ENCODE measurements around the gene ZCCHC14. TPM values are rescaled to one million over a fixed set of nuclear protein-coding genes. Genes with fewer than 3 reads are reported as not detected.
A peak's percentile ranks its signal among the peaks of the same experiment; 100 is the strongest.

ZCCHC14 gene
- total RNA-seq, 2 donors from 2014 or later: 33.0 to 45.6 TPM

DNA sequence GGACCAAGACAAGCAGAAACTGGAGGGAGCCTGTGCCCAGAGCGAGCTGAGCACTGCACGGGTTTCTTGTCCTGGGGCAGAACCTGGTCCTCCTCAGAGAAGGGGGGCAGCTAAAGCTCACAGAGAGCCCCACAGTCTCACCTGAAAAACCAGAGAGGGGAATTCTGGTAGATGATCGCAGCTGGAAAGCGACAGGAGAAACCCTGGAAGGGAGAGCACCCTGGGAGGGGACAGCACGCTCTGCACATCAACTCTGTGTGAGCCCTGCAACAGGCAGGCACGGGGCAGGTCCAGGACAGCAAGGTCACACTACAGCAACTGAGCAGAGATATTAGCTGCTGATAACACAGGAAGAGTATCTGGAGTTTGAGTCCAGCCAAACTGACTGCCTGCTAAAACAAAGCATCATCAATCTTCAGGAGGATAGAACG lies 18.2 kb downstream of the ZCCHC14 start:
- no peak overlapping the region for H3K4me3 ChIP-seq
- no peak overlapping the region for H3K27ac ChIP-seq
- DNase-seq (ENCODE audit: low spot score): no peak
- no peaks in the 10 kb centered on the region for H3K27me3 ChIP-seq (replicated peaks; ENCODE audit: insufficient read depth)
- no peaks in the 10 kb centered on the region for H3K36me3 ChIP-seq
- TF ChIP-seq, protein P1, sequence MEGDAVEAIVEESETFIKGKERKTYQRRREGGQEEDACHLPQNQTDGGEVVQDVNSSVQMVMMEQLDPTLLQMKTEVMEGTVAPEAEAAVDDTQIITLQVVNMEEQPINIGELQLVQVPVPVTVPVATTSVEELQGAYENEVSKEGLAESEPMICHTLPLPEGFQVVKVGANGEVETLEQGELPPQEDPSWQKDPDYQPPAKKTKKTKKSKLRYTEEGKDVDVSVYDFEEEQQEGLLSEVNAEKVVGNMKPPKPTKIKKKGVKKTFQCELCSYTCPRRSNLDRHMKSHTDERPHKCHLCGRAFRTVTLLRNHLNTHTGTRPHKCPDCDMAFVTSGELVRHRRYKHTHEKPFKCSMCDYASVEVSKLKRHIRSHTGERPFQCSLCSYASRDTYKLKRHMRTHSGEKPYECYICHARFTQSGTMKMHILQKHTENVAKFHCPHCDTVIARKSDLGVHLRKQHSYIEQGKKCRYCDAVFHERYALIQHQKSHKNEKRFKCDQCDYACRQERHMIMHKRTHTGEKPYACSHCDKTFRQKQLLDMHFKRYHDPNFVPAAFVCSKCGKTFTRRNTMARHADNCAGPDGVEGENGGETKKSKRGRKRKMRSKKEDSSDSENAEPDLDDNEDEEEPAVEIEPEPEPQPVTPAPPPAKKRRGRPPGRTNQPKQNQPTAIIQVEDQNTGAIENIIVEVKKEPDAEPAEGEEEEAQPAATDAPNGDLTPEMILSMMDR (IDR thresholded peaks at IDR 0.05): no peak
- no peak for ATAC-seq (ENCODE audit: insufficient number of reproducible peaks, low FRiP score, low read depth)
- no peaks in the 10 kb centered on the region for H3K9me3 ChIP-seq
- H3K4me1 ChIP-seq (ENCODE audit: control insufficient read depth in 1 of 2, low read depth in 2 of 2): peaks cover 21 to 68% of the 10 kb centered on the region in 2 donors

DNA sequence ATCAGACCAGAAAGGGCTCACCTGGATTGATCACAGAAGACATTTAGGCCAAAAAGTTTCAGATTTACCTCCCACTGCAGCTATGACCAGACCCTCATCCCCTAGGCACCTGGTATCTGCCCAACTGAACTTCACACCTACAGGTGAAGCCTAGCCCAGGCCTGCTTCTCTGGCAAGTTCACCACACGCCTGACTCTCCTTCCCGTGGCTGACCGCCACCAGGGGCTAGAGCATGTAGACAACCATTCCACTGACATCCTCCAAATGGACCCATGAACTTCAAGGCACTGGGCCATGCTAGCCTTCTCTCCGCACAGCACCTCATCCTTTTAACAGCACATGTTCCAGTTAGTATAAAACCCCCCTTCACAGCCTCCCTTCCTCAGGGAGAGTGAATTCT lies 18.8 kb downstream of the ZCCHC14 start:
- peaks cover 21 to 71% of the 10 kb centered on the region in 2 donors for H3K4me1 ChIP-seq (ENCODE audit: control insufficient read depth in 1 of 2, low read depth in 2 of 2)
- TF ChIP-seq, protein P1 (IDR thresholded peaks at IDR 0.05): no peak
- H3K36me3 ChIP-seq: no peaks in the 10 kb centered on the region
- ATAC-seq (ENCODE audit: insufficient number of reproducible peaks, low FRiP score, low read depth): no peak
- no peak overlapping the region for H3K4me3 ChIP-seq
- no peaks in the 10 kb centered on the region for H3K27me3 ChIP-seq (replicated peaks; ENCODE audit: insufficient read depth)
- H3K27ac ChIP-seq: no peak overlapping the region
- no peak for DNase-seq (ENCODE audit: low spot score)
- H3K9me3 ChIP-seq: no peaks in the 10 kb centered on the region

DNA sequence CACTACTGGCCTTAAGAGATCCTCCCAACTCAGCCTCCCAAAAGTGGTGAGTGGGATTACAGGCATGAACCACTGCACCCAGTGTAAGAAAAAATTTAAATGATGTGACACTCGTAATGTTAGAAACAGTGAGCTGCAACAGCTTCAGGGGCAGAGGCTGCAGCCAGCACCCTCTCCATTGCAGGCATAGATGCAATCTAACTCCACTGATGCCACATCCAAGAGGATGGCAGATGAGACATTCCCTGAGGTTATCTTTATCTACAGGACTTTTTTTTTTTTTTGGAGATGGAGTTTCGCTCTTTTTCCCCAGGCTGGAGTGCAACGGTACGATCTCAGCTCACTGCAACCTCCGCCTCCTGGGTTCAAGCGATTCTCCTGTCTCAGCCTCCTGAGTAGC lies 19.9 kb downstream of the ZCCHC14 start:
- ATAC-seq (ENCODE audit: insufficient number of reproducible peaks, low FRiP score, low read depth) (no peak), DNase-seq (ENCODE audit: low spot score) (no peak)
- TF ChIP-seq, protein P1 (IDR thresholded peaks at IDR 0.05): no peak
- no peak overlapping the region for H3K27ac ChIP-seq
- no peaks in the 10 kb centered on the region for H3K9me3 ChIP-seq
- no peaks in the 10 kb centered on the region for H3K36me3 ChIP-seq
- no peak overlapping the region for H3K4me3 ChIP-seq
- H3K4me1 ChIP-seq (ENCODE audit: control insufficient read depth in 1 of 2, low read depth in 2 of 2): peaks cover 21 to 69% of the 10 kb centered on the region in 2 donors
- no peaks in the 10 kb centered on the region for H3K27me3 ChIP-seq (replicated peaks; ENCODE audit: insufficient read depth)

DNA sequence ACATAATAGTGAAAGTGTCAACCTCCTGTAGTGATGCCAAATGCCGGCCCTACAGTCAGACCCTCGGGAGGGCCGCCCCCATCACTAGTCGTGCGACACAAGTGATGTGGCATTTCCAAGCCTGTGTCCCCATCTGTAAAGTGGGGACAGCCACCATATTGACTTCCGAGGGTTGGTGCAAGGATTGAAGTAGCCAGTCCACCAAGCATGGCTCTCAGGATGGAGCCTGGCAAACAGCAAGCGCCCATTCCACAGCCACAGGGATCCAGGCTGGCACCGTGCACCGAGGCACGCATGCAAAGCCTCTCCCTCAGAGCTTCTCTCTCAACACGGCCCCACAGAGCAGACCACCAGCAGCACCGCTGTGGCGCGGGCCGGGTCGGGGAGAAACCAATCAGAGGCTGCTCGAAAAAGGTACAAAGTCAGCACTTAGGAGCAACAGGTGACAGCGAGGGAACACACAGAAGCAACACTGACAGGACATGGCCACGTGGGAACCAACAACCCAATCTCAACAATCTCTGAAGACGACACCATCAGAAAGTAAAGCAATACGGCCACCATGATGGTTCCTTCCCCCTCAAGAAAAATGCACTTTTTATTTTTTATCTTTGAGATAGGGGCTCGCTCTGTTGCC lies 20.6 kb downstream of the ZCCHC14 start:
- Histone ChIP-seq H3K4me3 (no peak overlapping the region), H3K36me3 (no peaks in the 10 kb centered on the region), H3K4me1 (ENCODE audit: control insufficient read depth in 1 of 2, low read depth in 2 of 2) (peaks cover 21 to 65% of the 10 kb centered on the region in 2 donors), H3K27ac (no peak overlapping the region), H3K9me3 (no peaks in the 10 kb centered on the region), H3K27me3 (replicated peaks; ENCODE audit: insufficient read depth) (no peaks in the 10 kb centered on the region)
- no peak for DNase-seq (ENCODE audit: low spot score)
- TF ChIP-seq, protein P1 (IDR thresholded peaks at IDR 0.05): no peak
- no peak for ATAC-seq (ENCODE audit: insufficient number of reproducible peaks, low FRiP score, low read depth)

DNA sequence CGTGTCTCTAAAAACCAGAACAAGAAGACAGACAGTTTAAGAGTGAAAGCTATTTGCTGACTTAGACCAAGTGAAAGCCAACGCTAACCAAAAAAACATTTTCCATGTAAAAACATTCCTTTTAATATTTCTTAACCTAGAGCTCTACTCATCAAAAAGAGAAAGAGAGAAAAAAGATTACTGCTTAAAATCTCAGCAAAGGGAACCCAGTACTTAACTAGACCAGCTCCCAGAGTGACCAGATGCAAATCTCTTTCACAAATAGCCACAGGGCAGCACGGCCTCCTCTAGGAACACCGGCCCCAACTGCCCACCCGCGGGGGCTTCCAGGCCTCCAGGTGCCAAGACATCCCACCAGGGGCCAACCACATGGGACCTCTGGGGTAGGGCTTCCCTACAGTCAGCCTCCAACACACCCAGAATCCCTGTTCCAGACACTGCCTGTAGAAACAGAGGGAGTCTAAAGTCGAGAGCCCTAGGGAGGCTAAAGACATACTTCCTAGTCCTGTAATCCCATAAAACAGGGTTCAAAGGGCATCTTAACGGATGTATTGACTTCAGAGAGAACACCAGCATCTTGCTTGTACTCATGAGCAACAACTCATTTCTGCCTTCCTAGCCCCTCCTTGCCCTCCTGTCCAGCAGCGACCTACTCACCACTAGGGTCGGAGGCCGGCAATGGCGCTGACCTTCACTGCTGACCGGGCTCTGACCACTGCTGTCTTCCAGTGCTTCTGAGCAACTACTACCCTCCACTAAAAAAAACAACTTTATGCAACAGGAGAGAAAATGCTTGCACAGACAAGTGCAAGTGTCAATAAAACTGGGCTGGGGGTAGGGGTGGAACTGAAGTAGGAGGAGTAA lies 21.3 kb downstream of the ZCCHC14 start:
- DNase-seq (ENCODE audit: low spot score) (no peak), ATAC-seq (ENCODE audit: insufficient number of reproducible peaks, low FRiP score, low read depth) (no peak)
- Histone ChIP-seq H3K36me3 (no peaks in the 10 kb centered on the region), H3K27me3 (replicated peaks; ENCODE audit: insufficient read depth) (no peaks in the 10 kb centered on the region), H3K27ac (peak overlapping the region in 1 of 2 donors; percentile 47), H3K4me3 (peak overlapping the region; percentile 26), H3K4me1 (ENCODE audit: control insufficient read depth in 1 of 2, low read depth in 2 of 2) (peaks cover 24 to 66% of the 10 kb centered on the region in 2 donors), H3K9me3 (no peaks in the 10 kb centered on the region)
- TF ChIP-seq, protein P1 (IDR thresholded peaks at IDR 0.05): no peak
